ENCODE measurements around the gene BBS2. TPM values are rescaled to one million over a fixed set of nuclear protein-coding genes. Genes with fewer than 3 reads are reported as not detected.

The BBS2 gene
- total and polyA plus RNA-seq, 2 experiments from 2014 or later, result 31.5 to 39.0 TPM

GRCh38 chr16:56532714-56533113, 12.9 kb upstream of the BBS2 start:
- Histone ChIP-seq H3K9me3 (ENCODE audit: low read depth) (no peaks in the 10 kb centered on the region), H3K4me3 (no peak overlapping the region), H3K27me3 (peaks cover 32% of the 10 kb centered on the region), H3K4me1 (ENCODE audit: insufficient read depth) (no peaks in the 10 kb centered on the region), H4K20me1 (ENCODE audit: insufficient read depth, poor library complexity, severe bottlenecking) (no peaks in the 10 kb centered on the region), H3K79me2 (no peaks in the 10 kb centered on the region), H3K36me3 (replicated peaks; ENCODE audit: insufficient read depth, low read depth) (no peaks in the 10 kb centered on the region), H3K27ac (no peak overlapping the region), H3K4me2 (no peak overlapping the region), H2AFZ (no peak overlapping the region), H3K9me2 (replicated peaks; ENCODE audit: insufficient read depth) (no peaks in the 10 kb centered on the region)
- TF ChIP-seq CTCF (IDR thresholded peaks at IDR 0.05; ENCODE audit: poor library complexity), result no peak
- no peak for TF ChIP-seq EZH2 (IDR thresholded peaks at IDR 0.05; ENCODE audit: borderline replicate concordance)
- TF ChIP-seq EZH2phosphoT487 (IDR thresholded peaks at IDR 0.05; ENCODE audit: low read depth, severe bottlenecking, unreplicated experiment), result no peak
- DNase-seq (ENCODE audit: low spot score), result no peak
- 60% methylated on average over 4 of the region's 4 CpGs for WGBS (ENCODE audit: low lambda C conversion rate, missing lambda C conversion rate)

- 89% methylated on average over 1 of the region's 1 CpG for WGBS (ENCODE audit: low lambda C conversion rate, missing lambda C conversion rate)
- Histone ChIP-seq H3K4me1 (ENCODE audit: insufficient read depth) (no peaks in the 10 kb centered on the region), H4K20me1 (ENCODE audit: insufficient read depth, poor library complexity, severe bottlenecking) (no peaks in the 10 kb centered on the region), H3K4me2 (no peak overlapping the region), H3K79me2 (no peaks in the 10 kb centered on the region), H3K9me2 (replicated peaks; ENCODE audit: insufficient read depth) (no peaks in the 10 kb centered on the region), H2AFZ (no peak overlapping the region), H3K27me3 (peaks cover 32% of the 10 kb centered on the region), H3K36me3 (replicated peaks; ENCODE audit: insufficient read depth, low read depth) (no peaks in the 10 kb centered on the region), H3K27ac (no peak overlapping the region), H3K4me3 (no peak overlapping the region), H3K9me3 (ENCODE audit: low read depth) (no peaks in the 10 kb centered on the region)
- no peak for DNase-seq (ENCODE audit: low spot score)
- TF ChIP-seq CTCF (IDR thresholded peaks at IDR 0.05; ENCODE audit: poor library complexity) (no peak), EZH2phosphoT487 (IDR thresholded peaks at IDR 0.05; ENCODE audit: low read depth, severe bottlenecking, unreplicated experiment) (no peak), EZH2 (IDR thresholded peaks at IDR 0.05; ENCODE audit: borderline replicate concordance) (no peak)
Measured at GRCh38 chr16:56530872-56531271, 11.0 kb upstream of the BBS2 start.

- 52% methylated on average over 9 of the region's 9 CpGs for WGBS (ENCODE audit: low lambda C conversion rate, missing lambda C conversion rate)
- H3K27ac ChIP-seq, result no peak overlapping the region
- H3K9me3 ChIP-seq (ENCODE audit: low read depth), result no peaks in the 10 kb centered on the region
- H3K4me2 ChIP-seq, result no peak overlapping the region
- H4K20me1 ChIP-seq (ENCODE audit: insufficient read depth, poor library complexity, severe bottlenecking), result no peaks in the 10 kb centered on the region
- DNase-seq (ENCODE audit: low spot score), result no peak
- peaks cover 13% of the 10 kb centered on the region for H3K27me3 ChIP-seq
- no peaks in the 10 kb centered on the region for H3K79me2 ChIP-seq
- peaks cover 3% of the 10 kb centered on the region for H3K4me1 ChIP-seq (ENCODE audit: insufficient read depth)
- H3K4me3 ChIP-seq, result no peak overlapping the region
- H2AFZ ChIP-seq, result no peak overlapping the region
- H3K36me3 ChIP-seq (replicated peaks; ENCODE audit: insufficient read depth, low read depth), result no peaks in the 10 kb centered on the region
- TF ChIP-seq EZH2 (IDR thresholded peaks at IDR 0.05; ENCODE audit: borderline replicate concordance), result no peak
- TF ChIP-seq CTCF (IDR thresholded peaks at IDR 0.05; ENCODE audit: poor library complexity), result no peak
- no peak for TF ChIP-seq EZH2phosphoT487 (IDR thresholded peaks at IDR 0.05; ENCODE audit: low read depth, severe bottlenecking, unreplicated experiment)
- H3K9me2 ChIP-seq (replicated peaks; ENCODE audit: insufficient read depth), result no peaks in the 10 kb centered on the region
Measured at GRCh38 chr16:56525236-56525635, 5.4 kb upstream of the BBS2 start.

GRCh38 chr16:56520251-56520577, 390 bp upstream of the BBS2 start:
- peaks cover 5% of the 10 kb centered on the region for H3K4me1 ChIP-seq (ENCODE audit: insufficient read depth)
- peak overlapping the region; percentile 44 for H3K27ac ChIP-seq
- H3K27me3 ChIP-seq, result no peaks in the 10 kb centered on the region
- H3K4me2 ChIP-seq, result peak overlapping the region; percentile 76
- TF ChIP-seq EZH2 (IDR thresholded peaks at IDR 0.05; ENCODE audit: borderline replicate concordance) (no peak), CTCF (IDR thresholded peaks at IDR 0.05; ENCODE audit: poor library complexity) (no peak), EZH2phosphoT487 (IDR thresholded peaks at IDR 0.05; ENCODE audit: low read depth, severe bottlenecking, unreplicated experiment) (no peak)
- peak overlapping the region; percentile 90 for H2AFZ ChIP-seq
- H3K36me3 ChIP-seq (replicated peaks; ENCODE audit: insufficient read depth, low read depth), result no peaks in the 10 kb centered on the region
- H3K79me2 ChIP-seq, result peaks cover 29% of the 10 kb centered on the region
- no peaks in the 10 kb centered on the region for H3K9me2 ChIP-seq (replicated peaks; ENCODE audit: insufficient read depth)
- H4K20me1 ChIP-seq (ENCODE audit: insufficient read depth, poor library complexity, severe bottlenecking), result no peaks in the 10 kb centered on the region
- DNase-seq (ENCODE audit: low spot score), result no peak
- 42% methylated on average over 4 of the region's 4 CpGs for WGBS (ENCODE audit: low lambda C conversion rate, missing lambda C conversion rate)
- no peak overlapping the region for H3K4me3 ChIP-seq
- H3K9me3 ChIP-seq (ENCODE audit: low read depth), result no peaks in the 10 kb centered on the region

All from hepatocyte (in vitro differentiated cells).